OCI-LY7 (cell line): ENCODE results near the gene POLR1E.

ENCODE experiments used
- EZH2phosphoT487 ChIP-seq: fragments of 200-600 bp; sonication (generic); IDR thresholded peaks from 2 replicates; pipeline ENCODE4 v1.6.1; 2018; ENCODE audit warnings: low read depth, borderline replicate concordance, mild to moderate bottlenecking, mixed run types, antibody characterized with exemption, low read length, moderate library complexity, mixed read lengths
- TF ChIP-seq, protein P1 (sequence below): fragments of 200-600 bp; sonication (generic); conservative IDR thresholded peaks from 2 replicates; pipeline ENCODE4 v1.5.1; 2014; ENCODE audit warnings: mild to moderate bottlenecking, antibody characterized with exemption, low read length, moderate library complexity, mixed read lengths

GRCh38 chr9:37551468-37551867 lies 65.7 kb downstream of the POLR1E start:
- no peak for TF ChIP-seq EZH2phosphoT487
- TF ChIP-seq, protein P1, sequence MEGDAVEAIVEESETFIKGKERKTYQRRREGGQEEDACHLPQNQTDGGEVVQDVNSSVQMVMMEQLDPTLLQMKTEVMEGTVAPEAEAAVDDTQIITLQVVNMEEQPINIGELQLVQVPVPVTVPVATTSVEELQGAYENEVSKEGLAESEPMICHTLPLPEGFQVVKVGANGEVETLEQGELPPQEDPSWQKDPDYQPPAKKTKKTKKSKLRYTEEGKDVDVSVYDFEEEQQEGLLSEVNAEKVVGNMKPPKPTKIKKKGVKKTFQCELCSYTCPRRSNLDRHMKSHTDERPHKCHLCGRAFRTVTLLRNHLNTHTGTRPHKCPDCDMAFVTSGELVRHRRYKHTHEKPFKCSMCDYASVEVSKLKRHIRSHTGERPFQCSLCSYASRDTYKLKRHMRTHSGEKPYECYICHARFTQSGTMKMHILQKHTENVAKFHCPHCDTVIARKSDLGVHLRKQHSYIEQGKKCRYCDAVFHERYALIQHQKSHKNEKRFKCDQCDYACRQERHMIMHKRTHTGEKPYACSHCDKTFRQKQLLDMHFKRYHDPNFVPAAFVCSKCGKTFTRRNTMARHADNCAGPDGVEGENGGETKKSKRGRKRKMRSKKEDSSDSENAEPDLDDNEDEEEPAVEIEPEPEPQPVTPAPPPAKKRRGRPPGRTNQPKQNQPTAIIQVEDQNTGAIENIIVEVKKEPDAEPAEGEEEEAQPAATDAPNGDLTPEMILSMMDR = no peak
